Tibial artery (tissue), 4 donors: ENCODE data around the gene HACD2.

Experiments
- DNase-seq, 2 donors: peaks; one replicate each; pipeline ENCODE4 v3.0.0-alpha.2; 2019
- H3K27ac ChIP-seq, 2 donors: fragments of 200-600 bp; sonication (generic) in 1 of 2; 1 replicate in 1 of 2; 2 replicates in 1 of 2; pipeline ENCODE4 v1.5.1; 2018 to 2019; ENCODE audit warnings: mild to moderate bottlenecking in 1 of 2
- H3K27me3 ChIP-seq, 2 donors: fragments of 200-600 bp; sonication (generic) in 1 of 2; one replicate each; pipeline versions ENCODE4 v1.5.1 to v1.6.0; 2016 to 2019
- H3K36me3 ChIP-seq, 3 donors: fragments of 200-600 bp; sonication (generic) in 2 of 3; one replicate each; pipeline ENCODE4 v1.5.1; 2016 to 2019; ENCODE audit warnings: mild to moderate bottlenecking in 2 of 3
- H3K4me1 ChIP-seq, 4 donors: fragments of 200-600 bp; sonication (generic) in 2 of 4; 1 replicate in 3 of 4; 2 replicates in 1 of 4; pipeline ENCODE4 v1.5.1; 2016 to 2019
- H3K4me3 ChIP-seq, 2 donors: fragments of 200-600 bp; sonication (generic) in 1 of 2; 1 replicate in 1 of 2; 2 replicates in 1 of 2; pipeline ENCODE4 v1.5.1; 2018 to 2019; ENCODE audit warnings: mild to moderate bottlenecking in 2 of 2
- H3K9me3 ChIP-seq, 3 donors: fragments of 200-600 bp; sonication (generic) in 1 of 3; one replicate each; pipeline ENCODE4 v1.5.1; 2016 to 2019
- CTCF ChIP-seq, 2 experiments: fragments of 200-600 bp in 1 of 2; fragments of 450-650 bp in 1 of 2; IDR thresholded peaks; one replicate each; pipeline ENCODE4 v1.5.1; 2017 to 2019; ENCODE audit warnings: antibody characterized with exemption in 2 of 2, mild to moderate bottlenecking in 1 of 2, moderate library complexity in 1 of 2
- intact Hi-C: fragments of 100-400 bp; cut with DNase I; formaldehyde crosslinking; loops from one replicate; pipeline ENCODE4 v1.15.0; 2023; ENCODE audit warnings: low total_unique reads

The HACD2 gene

GRCh38 chr3:123597561-123597960 lies 12.7 kb upstream of the HACD2 start:
- intact Hi-C loops = no loop called here
- TF ChIP-seq CTCF (IDR thresholded peaks at IDR 0.05) = no peak
- no peaks in the 10 kb centered on the region for H3K9me3 ChIP-seq
- DNase-seq = no peak
- no peaks in the 10 kb centered on the region for H3K36me3 ChIP-seq
- no peaks in the 10 kb centered on the region for H3K27me3 ChIP-seq
- H3K4me3 ChIP-seq = no peak overlapping the region
- H3K4me1 ChIP-seq = no peaks in the 10 kb centered on the region
- no peak overlapping the region for H3K27ac ChIP-seq

- Histone ChIP-seq H3K9me3 (no peaks in the 10 kb centered on the region), H3K36me3 (peaks cover 0 to 4% (median 0%) of the 10 kb centered on the region in 3 donors), H3K4me1 (no peaks in the 10 kb centered on the region), H3K4me3 (no peak overlapping the region), H3K27ac (no peak overlapping the region), H3K27me3 (no peaks in the 10 kb centered on the region)
- no peak for TF ChIP-seq CTCF (IDR thresholded peaks at IDR 0.05)
- DNase-seq = no peak
- intact Hi-C loops = no loop called here
Observed at GRCh38 chr3:123595396-123596180, 10.7 kb upstream of the HACD2 start.

- no peaks in the 10 kb centered on the region for H3K9me3 ChIP-seq
- no peak for DNase-seq
- peaks cover 0 to 4% (median 0%) of the 10 kb centered on the region in 3 donors for H3K36me3 ChIP-seq
- no peaks in the 10 kb centered on the region for H3K4me1 ChIP-seq
- no peak for TF ChIP-seq CTCF (IDR thresholded peaks at IDR 0.05)
- H3K27ac ChIP-seq = no peak overlapping the region
- intact Hi-C loops = no loop called here
- H3K27me3 ChIP-seq = no peaks in the 10 kb centered on the region
- H3K4me3 ChIP-seq = no peak overlapping the region
Observed at GRCh38 chr3:123593381-123593780, 8.5 kb upstream of the HACD2 start.

GRCh38 chr3:123590685-123591450 lies 6.0 kb upstream of the HACD2 start:
- Histone ChIP-seq H3K9me3 (no peaks in the 10 kb centered on the region), H3K27ac (no peak overlapping the region), H3K27me3 (no peaks in the 10 kb centered on the region), H3K36me3 (peaks cover 0 to 4% (median 0%) of the 10 kb centered on the region in 3 donors), H3K4me1 (peaks cover 0 to 7% (median 1%) of the 10 kb centered on the region in 4 donors), H3K4me3 (no peak overlapping the region)
- no peak for DNase-seq
- intact Hi-C loops = no loop called here
- TF ChIP-seq CTCF (IDR thresholded peaks at IDR 0.05) = no peak

- no peaks in the 10 kb centered on the region for H3K27me3 ChIP-seq
- peaks cover 0 to 19% (median 8%) of the 10 kb centered on the region in 4 donors for H3K4me1 ChIP-seq
- no peak for DNase-seq
- intact Hi-C loops = no loop called here
- H3K36me3 ChIP-seq = peaks cover 0 to 4% (median 0%) of the 10 kb centered on the region in 3 donors
- no peak for TF ChIP-seq CTCF (IDR thresholded peaks at IDR 0.05)
- H3K4me3 ChIP-seq = no peak overlapping the region
- no peaks in the 10 kb centered on the region for H3K9me3 ChIP-seq
- H3K27ac ChIP-seq = no peak overlapping the region
Observed at GRCh38 chr3:123587401-123587800, 2.5 kb upstream of the HACD2 start.
